T-helper 1 cell treated with Interleukin-12 subunit alpha and Interleukin-12 subunit beta and Interleukin-4 antibody, amounts not matched to agents 30 μg/mL and 1 μg/mL, for 36 hours (primary cell): Measurements from ENCODE around the gene SLC49A3.
"Not testable (repeated sequence)": the region's sequence is repeated elsewhere in the genome, so short reads cannot be mapped to it uniquely, and the experiment has no call there.

Experiments
- H3K27ac Mint-ChIP-seq: one replicate; pipeline ENCODE4 v1.8.0; 2021; ENCODE audit warnings: mild to moderate bottlenecking, mixed read lengths
- H3K27me3 Mint-ChIP-seq: one replicate; pipeline ENCODE4 v1.8.0; 2021; ENCODE audit warnings: low read depth, mixed read lengths
- H3K36me3 Mint-ChIP-seq: one replicate; pipeline ENCODE4 v1.8.0; 2021; ENCODE audit warnings: low read depth, mixed read lengths
- H3K4me1 Mint-ChIP-seq: one replicate; pipeline ENCODE4 v1.8.0; 2021; ENCODE audit warnings: low read depth, mixed read lengths
- H3K4me3 Mint-ChIP-seq: one replicate; pipeline ENCODE4 v1.8.0; 2021; ENCODE audit warnings: mild to moderate bottlenecking, moderate library complexity, mixed read lengths
- H3K9me3 Mint-ChIP-seq: one replicate; pipeline ENCODE4 v1.8.0; 2021; ENCODE audit warnings: mixed read lengths

SLC49A3 gene

DNA sequence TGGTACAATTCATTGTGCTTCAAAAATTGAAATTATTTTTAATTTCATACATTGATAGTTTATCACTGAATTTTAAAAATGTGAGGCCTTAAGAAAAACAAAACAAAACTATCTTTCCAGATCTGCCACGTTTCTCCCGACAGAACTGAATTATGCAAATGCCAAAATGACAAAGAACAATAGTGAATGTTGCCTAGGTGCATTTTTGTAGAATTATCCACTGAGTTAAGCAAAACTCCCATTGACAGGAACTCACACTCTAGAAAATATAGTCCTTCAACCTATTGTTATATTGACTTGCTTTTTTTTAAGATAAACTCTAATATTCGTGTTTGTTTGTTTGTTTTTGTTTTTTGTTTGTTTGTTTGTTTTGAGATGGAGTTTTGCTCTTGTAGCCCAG, 23.1 kb upstream of the SLC49A3 start:
- Mint-ChIP-seq H3K4me3 (no peak overlapping the region), H3K27me3 (no peaks in the 10 kb centered on the region), H3K27ac (no peak overlapping the region), H3K9me3 (no peaks in the 10 kb centered on the region), H3K4me1 (peaks cover 14% of the 10 kb centered on the region), H3K36me3 (peaks cover 6% of the 10 kb centered on the region)

DNA sequence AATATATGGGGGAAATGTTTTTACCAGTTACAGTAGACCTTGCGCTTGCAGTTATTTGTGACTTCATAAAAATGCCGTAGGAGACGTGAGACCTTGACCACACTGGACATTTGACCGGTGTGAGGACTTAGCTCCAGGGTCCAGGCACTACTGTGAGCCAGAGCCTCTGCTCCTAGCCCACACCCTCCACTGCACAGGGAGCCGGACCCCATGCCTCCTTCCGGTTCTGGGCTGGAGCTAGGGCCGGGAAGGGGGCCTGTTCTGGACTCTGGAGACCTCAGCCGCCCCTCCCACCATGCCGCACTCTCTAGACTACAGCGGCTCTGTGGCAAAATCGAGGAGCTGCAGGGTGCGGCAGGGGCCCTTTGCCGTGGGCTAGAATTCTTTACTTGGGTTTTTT, 22.0 kb upstream of the SLC49A3 start:
- no peaks in the 10 kb centered on the region for H3K27me3 Mint-ChIP-seq
- peaks cover 12% of the 10 kb centered on the region for H3K4me1 Mint-ChIP-seq
- no peak overlapping the region for H3K27ac Mint-ChIP-seq
- H3K4me3 Mint-ChIP-seq, result no peak overlapping the region
- no peaks in the 10 kb centered on the region for H3K9me3 Mint-ChIP-seq
- H3K36me3 Mint-ChIP-seq, result peaks cover 6% of the 10 kb centered on the region

DNA sequence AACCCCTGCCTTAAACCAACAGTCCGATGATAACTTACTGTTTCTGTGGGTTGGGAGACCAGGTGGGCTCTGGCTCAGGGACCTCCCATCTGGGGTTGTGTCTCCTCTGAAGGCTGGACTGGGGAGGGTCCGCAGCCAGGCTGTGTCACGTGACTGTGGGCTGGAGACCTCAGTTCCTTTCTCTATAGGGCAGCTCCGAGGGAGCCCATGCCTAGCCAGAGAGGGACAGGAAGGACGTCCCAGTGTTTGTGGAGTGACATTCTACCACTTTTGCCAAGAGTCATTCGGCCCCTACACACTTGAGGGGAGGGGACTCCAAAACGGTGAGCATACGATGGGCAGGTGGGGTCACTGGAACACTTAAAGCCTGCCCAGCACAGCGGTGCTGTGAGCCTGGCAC, 21.2 kb upstream of the SLC49A3 start:
- Mint-ChIP-seq H3K4me1 (peaks cover 14% of the 10 kb centered on the region), H3K27ac (no peak overlapping the region), H3K36me3 (peaks cover 6% of the 10 kb centered on the region), H3K27me3 (no peaks in the 10 kb centered on the region), H3K9me3 (no peaks in the 10 kb centered on the region), H3K4me3 (no peak overlapping the region)

DNA sequence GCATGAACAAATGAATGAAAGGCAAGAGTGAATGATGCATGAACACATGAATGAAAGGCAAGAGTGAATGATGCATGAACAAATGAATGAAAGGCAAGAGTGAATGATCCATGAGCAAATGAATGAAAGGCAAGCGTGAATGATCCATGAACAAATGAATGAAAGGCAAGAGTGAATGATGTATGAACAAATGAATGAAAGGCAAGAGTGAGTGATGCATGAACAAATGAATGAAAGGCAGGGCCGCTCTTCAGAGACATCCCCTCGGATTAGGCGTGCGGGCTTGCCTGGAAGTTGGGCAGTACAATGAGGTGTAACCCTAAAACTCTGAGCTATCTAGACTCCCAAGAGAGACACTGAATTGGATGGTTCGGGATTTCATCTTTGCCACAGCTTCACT, 20.4 kb upstream of the SLC49A3 start:
- Mint-ChIP-seq H3K4me1 (peaks cover 12% of the 10 kb centered on the region), H3K4me3 (no peak overlapping the region), H3K9me3 (no peaks in the 10 kb centered on the region), H3K27ac (no peak overlapping the region), H3K27me3 (no peaks in the 10 kb centered on the region), H3K36me3 (peaks cover 6% of the 10 kb centered on the region)

GRCh38 chr4:708631-708933, 19.6 kb upstream of the SLC49A3 start:
- no peak overlapping the region for H3K27ac Mint-ChIP-seq
- peaks cover 6% of the 10 kb centered on the region for H3K36me3 Mint-ChIP-seq
- no peaks in the 10 kb centered on the region for H3K27me3 Mint-ChIP-seq
- H3K4me1 Mint-ChIP-seq, result peaks cover 12% of the 10 kb centered on the region
- no peaks in the 10 kb centered on the region for H3K9me3 Mint-ChIP-seq
- no peak overlapping the region for H3K4me3 Mint-ChIP-seq

DNA sequence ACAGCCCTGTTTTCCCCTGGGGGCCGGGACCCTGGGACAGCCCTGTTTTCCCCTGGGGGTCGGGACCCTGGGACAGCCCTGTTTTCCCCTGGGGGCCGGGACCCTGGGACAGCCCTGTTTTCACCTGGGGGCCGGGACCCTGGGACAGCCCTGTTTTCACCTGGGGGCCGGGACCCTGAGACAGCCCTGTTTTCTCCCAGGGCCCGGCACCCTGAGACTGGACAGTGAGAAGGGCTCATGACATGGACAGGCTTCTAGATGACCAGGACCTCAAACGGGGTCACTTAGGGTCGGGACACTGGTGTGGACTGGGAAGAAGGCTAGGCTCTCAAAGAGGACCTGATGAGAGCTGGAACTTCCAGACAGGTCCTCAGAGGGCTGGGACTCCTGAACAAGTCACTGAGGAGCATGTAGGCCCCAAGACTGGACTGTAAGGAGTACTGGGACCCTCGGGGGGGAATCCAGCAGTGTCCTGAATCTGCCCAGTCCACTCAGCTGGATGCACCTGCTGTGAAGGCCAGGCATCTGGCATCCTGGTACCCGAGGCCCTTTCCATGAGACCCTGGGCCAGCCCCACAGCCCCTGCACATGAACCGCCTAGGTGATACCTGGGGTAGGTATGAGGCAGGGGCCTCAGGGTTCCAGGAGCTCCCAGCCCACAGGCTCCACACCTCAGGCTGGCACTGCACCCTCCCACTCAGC, 19.1 kb upstream of the SLC49A3 start:
- Mint-ChIP-seq H3K36me3 (peaks cover 6% of the 10 kb centered on the region), H3K27ac (no peak overlapping the region), H3K4me1 (peaks cover 12% of the 10 kb centered on the region), H3K4me3 (peak overlapping the region; percentile 10), H3K9me3 (no peaks in the 10 kb centered on the region), H3K27me3 (no peaks in the 10 kb centered on the region)

DNA sequence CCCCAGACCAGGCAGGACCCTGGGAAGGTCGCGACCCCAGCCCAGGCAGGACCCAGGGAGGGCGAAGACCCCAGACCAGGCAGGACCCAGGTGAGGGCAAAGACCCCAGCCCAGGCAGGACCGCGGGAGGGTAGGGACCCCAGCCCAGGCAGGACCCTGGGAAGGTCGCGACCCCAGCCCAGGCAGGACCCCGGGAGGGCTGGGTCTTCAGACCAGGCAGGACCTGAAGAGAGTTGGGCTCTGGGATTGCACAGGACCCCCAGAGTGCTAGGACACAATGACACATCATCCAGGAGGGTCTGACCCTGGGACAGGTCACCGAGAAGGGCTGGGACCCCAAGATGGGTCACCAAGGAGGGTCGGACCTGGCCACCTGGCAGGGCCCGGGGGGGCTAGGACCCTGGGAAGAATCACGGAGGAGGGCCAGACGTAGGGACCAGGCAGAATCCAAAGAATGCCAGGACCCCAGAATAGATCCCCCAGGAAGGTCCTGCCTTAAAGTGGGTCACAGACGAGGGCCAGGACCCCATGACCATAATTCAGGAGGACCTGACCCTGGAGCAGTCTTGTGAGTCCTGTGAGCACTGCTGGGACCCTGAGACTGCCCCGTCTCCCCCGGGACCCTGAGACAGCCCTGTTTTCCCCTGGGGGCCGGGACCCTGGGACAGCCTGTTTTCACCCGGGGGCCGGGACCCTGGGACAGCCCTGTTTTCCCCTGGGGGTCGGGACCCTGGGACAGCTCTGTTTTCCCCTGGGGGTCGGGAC, 18.1 kb upstream of the SLC49A3 start:
- Mint-ChIP-seq H3K27ac (no peak overlapping the region), H3K4me3 (no peak overlapping the region), H3K9me3 (no peaks in the 10 kb centered on the region), H3K36me3 (peaks cover 6% of the 10 kb centered on the region), H3K4me1 (peaks cover 12% of the 10 kb centered on the region), H3K27me3 (no peaks in the 10 kb centered on the region)

DNA sequence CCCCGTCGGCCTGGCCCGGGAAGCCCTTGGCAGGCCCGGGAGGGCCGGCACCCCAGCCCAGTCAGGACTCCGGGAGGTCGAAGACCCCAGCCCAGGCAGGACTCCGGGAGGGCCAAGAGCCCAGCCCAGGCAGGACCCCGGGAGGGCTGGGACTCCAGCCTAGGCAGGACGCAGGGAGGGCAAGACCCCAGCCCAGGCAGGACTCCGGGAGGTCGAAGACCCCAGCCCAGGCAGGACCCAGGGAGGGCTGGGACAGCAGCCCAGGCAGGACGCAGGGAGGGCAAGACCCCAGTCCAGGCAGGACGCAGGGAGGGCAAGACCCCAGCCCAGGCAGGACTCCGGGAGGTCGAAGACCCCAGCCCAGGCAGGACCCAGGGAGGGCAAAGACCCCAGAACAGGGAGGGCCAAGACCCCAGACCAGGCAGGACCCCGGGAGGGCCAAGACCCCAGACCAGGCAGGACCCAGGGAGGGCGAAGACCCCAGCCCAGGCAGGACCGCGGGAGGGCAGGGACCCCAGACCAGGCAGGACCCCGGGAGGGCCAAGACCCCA, 17.2 kb upstream of the SLC49A3 start:
- H3K27me3 Mint-ChIP-seq, H3K4me3 Mint-ChIP-seq, H3K9me3 Mint-ChIP-seq, H3K27ac Mint-ChIP-seq, H3K36me3 Mint-ChIP-seq: not testable (repeated sequence)
- H3K4me1 Mint-ChIP-seq, result peaks cover 12% of the 10 kb centered on the region

- Mint-ChIP-seq H3K4me1 (peaks cover 12% of the 10 kb centered on the region), H3K9me3 (no peaks in the 10 kb centered on the region), H3K27me3 (no peaks in the 10 kb centered on the region), H3K4me3 (peak within 1 kb of the TSS; percentile 84), H3K36me3 (peaks cover 6% of the 10 kb centered on the region), H3K27ac (peak within 1 kb of the TSS; percentile 81)
These were observed 16.5 kb upstream of the SLC49A3 start, which contains the start of gene PCGF3 for GRCh38 chr4:705278-706082. PCGF3 (plus strand) TSS chr4:705832; CDS start chr4:733681, 27,849 bp downstream.

DNA sequence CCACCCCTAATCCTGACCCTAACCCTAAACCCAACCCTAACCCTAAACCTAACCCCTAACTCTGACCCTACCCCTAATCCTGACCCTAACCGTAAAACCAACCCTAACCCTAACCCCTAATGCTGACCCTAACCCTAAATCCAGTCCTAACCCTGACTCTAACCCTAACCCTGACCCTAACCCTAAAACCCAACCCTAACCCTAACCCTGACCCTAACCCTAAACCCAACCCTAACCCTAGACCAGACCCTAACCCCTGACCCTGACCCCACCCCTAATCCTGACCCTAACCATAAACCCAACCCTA, 16.0 kb upstream of the SLC49A3 start:
- H3K4me1 Mint-ChIP-seq, result peaks cover 16% of the 10 kb centered on the region
- H3K27ac Mint-ChIP-seq, result peak overlapping the region; percentile 81
- peak overlapping the region; percentile 84 for H3K4me3 Mint-ChIP-seq
- no peaks in the 10 kb centered on the region for H3K27me3 Mint-ChIP-seq
- peaks cover 3% of the 10 kb centered on the region for H3K36me3 Mint-ChIP-seq
- H3K9me3 Mint-ChIP-seq, result no peaks in the 10 kb centered on the region

DNA sequence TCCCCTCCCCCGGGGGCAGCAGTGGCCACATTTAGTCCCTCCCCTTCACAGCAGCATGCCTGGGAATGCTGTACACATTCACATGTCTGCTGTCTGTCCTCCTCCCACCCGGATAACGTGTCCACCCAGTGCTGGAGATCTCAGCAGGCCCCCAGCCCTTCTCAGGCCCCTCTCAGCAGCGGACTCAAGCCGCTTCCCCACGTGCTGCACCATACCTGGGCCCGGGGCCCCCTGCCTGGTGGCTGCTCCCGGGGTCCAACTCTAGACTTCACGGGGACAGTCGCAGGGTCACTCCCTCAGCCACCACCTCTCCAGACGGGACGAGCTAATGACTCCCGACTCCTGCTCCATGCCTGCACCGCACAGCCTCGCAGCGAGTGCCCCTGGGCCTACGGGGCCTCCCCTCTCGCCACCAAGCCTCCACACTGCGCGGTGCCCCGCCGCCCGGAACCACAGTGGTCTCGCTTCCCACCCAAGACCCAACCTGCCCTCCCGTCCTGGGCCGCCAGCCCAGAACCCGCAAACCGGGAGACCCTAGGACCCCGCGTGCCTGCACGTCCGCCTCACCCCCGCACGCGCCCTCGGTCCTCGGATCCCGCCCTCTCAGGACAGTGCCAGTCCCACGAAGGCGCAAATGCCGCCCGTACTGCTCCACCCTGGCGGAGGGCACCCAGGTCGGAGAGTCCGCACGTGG, 15.4 kb upstream of the SLC49A3 start:
- Mint-ChIP-seq H3K4me1 (peaks cover 17% of the 10 kb centered on the region), H3K27ac (no peak overlapping the region), H3K27me3 (no peaks in the 10 kb centered on the region), H3K36me3 (peaks cover 1% of the 10 kb centered on the region), H3K4me3 (peak overlapping the region; percentile 84), H3K9me3 (no peaks in the 10 kb centered on the region)

- Mint-ChIP-seq H3K27me3 (no peaks in the 10 kb centered on the region), H3K36me3 (no peaks in the 10 kb centered on the region), H3K27ac (no peak overlapping the region), H3K9me3 (no peaks in the 10 kb centered on the region), H3K4me1 (peaks cover 16% of the 10 kb centered on the region), H3K4me3 (no peak overlapping the region)
These were observed 14.6 kb upstream of the SLC49A3 start for GRCh38 chr4:703336-704197.

DNA sequence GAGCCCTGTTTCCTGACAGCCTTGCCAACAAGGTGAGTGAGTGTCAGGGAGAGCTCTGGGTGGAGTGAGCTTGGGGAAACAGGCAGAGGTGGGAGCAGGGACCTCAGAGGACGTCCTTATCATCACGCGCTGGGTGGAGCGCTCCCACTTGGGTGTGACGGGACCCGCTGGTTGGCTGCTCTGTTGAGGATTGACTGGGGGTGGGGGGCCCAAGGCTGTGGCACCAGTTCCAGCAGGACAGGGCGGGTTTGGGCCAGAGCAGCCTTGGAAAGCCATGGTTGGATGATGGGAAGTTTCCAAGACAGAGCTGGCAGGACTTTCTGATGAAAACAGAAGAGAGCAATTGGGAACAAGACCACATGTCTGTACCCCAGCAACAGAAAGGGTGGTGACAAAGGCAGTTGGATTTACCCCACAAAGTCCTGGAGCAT, 13.7 kb upstream of the SLC49A3 start:
- H3K36me3 Mint-ChIP-seq, result no peaks in the 10 kb centered on the region
- H3K4me1 Mint-ChIP-seq, result peaks cover 16% of the 10 kb centered on the region
- H3K27me3 Mint-ChIP-seq, result no peaks in the 10 kb centered on the region
- H3K27ac Mint-ChIP-seq, result no peak overlapping the region
- no peak overlapping the region for H3K4me3 Mint-ChIP-seq
- no peaks in the 10 kb centered on the region for H3K9me3 Mint-ChIP-seq
